Activated T-helper 17 cell treated with anti-CD3 and anti-CD28 coated beads, Interleukin-2, amount 50 U/mL, for 72 hours (primary cell): ENCODE results near the gene NEBL. TPM values are rescaled to one million over a fixed set of nuclear protein-coding genes. Genes with fewer than 3 reads are reported as not detected.

ENCODE experiments used
- ATAC-seq: fragments of 150-1000 bp; cut with Tn5 transposase; replicated peaks from 2 replicates; pipeline ENCODE4 v1.10.0; 2021; ENCODE audit warnings: mild to moderate bottlenecking, moderate library complexity
- H3K27ac Mint-ChIP-seq: one replicate; pipeline ENCODE4 v1.8.0; 2022; ENCODE audit warnings: mixed read lengths
- H3K27me3 Mint-ChIP-seq: one replicate; pipeline ENCODE4 v1.8.0; 2022; ENCODE audit warnings: mixed read lengths
- H3K36me3 Mint-ChIP-seq: one replicate; pipeline ENCODE4 v1.8.0; 2022; ENCODE audit warnings: low read depth, mild to moderate bottlenecking, mixed read lengths
- H3K4me1 Mint-ChIP-seq: one replicate; pipeline ENCODE4 v1.8.0; 2022; ENCODE audit warnings: mixed read lengths
- H3K4me3 Mint-ChIP-seq: one replicate; pipeline ENCODE4 v1.8.0; 2022; ENCODE audit warnings: mild to moderate bottlenecking, mixed read lengths
- H3K9me3 Mint-ChIP-seq: one replicate; pipeline ENCODE4 v1.8.0; 2022; ENCODE audit warnings: mixed read lengths
- total RNA-seq, 2 donors: library from RNA; stranded (reverse); gene quantifications; one replicate each; pipeline ENCODE4 v1.2.3, GENCODE V29; 2022

Gene NEBL
- total RNA-seq, 2 donors from 2014 or later, result not detected

DNA sequence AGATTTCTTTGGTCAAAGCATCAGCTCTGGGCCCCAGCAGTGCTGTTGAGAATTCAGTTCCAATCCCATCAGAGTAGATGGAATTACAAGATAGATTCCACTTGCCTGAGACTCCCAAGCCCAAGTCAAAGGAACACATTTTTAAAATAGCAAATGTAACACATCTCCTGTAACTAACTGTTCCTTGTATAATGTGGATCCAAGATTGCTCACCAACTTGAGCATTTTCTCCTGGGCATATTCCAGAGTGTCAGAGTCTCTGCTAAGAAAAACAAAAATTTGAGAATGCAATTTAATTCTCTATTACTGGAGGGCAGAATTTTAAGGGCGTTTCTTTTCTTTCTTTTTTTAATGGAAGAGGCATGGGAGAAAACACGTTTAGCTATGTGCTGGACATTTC, 136.7 kb downstream of the NEBL start:
- H3K9me3 Mint-ChIP-seq, result peaks cover 18% of the 10 kb centered on the region
- no peak for ATAC-seq

DNA sequence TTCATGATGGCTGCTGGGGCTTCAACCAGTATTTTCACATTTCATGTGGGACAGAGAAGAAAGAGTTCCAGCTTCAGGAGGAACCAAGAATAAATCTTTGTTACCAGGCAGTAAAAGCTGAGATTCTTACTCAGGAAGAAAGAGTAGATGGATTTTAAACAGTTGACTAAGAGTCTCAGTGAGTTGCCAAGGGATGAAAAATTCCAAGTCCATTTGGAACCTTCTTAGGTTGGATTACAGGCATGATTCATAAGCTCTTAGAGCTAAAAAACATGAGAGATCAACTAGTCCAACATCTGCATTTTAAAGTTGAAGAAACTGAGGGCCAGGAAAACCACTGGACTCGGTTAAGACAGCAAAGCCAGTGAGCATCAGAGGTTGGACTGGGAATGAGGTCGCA, 148.6 kb downstream of the NEBL start:
- Mint-ChIP-seq H3K27me3 (no peaks in the 10 kb centered on the region), H3K9me3 (peaks cover 16% of the 10 kb centered on the region), H3K36me3 (no peaks in the 10 kb centered on the region), H3K4me3 (no peak overlapping the region), H3K27ac (no peak overlapping the region), H3K4me1 (no peaks in the 10 kb centered on the region)
- no peak for ATAC-seq

More for the DNA sequence above, 136.7 kb downstream of the NEBL start:
- Mint-ChIP-seq H3K27ac (no peak overlapping the region), H3K4me1 (no peaks in the 10 kb centered on the region), H3K36me3 (no peaks in the 10 kb centered on the region), H3K4me3 (no peak overlapping the region), H3K27me3 (no peaks in the 10 kb centered on the region)

- Mint-ChIP-seq H3K27me3 (no peaks in the 10 kb centered on the region), H3K36me3 (no peaks in the 10 kb centered on the region), H3K27ac (no peak overlapping the region), H3K4me3 (no peak overlapping the region), H3K9me3 (peaks cover 16% of the 10 kb centered on the region), H3K4me1 (no peaks in the 10 kb centered on the region)
- ATAC-seq, result no peak
Measured at GRCh38 chr10:20747782-20748181, 149.3 kb downstream of the NEBL start.

DNA sequence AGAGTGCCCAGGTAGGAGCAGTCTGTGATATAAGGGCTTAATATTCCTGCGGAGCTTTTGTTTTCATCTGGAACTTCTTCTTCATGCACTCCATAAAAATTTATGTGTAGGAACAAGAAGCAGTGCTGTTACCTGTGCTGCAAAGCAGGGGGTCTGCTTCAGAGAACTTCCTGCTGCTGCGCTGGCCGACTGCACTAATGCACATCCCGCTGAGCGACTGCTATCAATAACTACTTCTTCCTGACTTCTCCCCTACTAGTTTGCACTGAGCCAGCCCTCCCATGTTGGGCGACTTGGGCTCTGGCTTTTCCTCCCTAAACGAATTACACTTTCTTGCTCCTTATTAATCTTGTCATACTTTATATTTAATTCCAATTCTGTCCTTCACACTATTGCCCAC, 150.3 kb downstream of the NEBL start:
- peaks cover 17% of the 10 kb centered on the region for H3K9me3 Mint-ChIP-seq
- H3K4me1 Mint-ChIP-seq, result no peaks in the 10 kb centered on the region
- no peaks in the 10 kb centered on the region for H3K27me3 Mint-ChIP-seq
- H3K36me3 Mint-ChIP-seq, result no peaks in the 10 kb centered on the region
- no peak overlapping the region for H3K4me3 Mint-ChIP-seq
- no peak overlapping the region for H3K27ac Mint-ChIP-seq
- no peak for ATAC-seq

- H3K9me3 Mint-ChIP-seq, result peaks cover 21% of the 10 kb centered on the region
- ATAC-seq, result no peak
- no peaks in the 10 kb centered on the region for H3K36me3 Mint-ChIP-seq
- no peak overlapping the region for H3K4me3 Mint-ChIP-seq
- no peak overlapping the region for H3K27ac Mint-ChIP-seq
- H3K27me3 Mint-ChIP-seq, result no peaks in the 10 kb centered on the region
- no peaks in the 10 kb centered on the region for H3K4me1 Mint-ChIP-seq
Measured at GRCh38 chr10:20745556-20746375, 151.3 kb downstream of the NEBL start.

- Mint-ChIP-seq H3K27ac (no peak overlapping the region), H3K36me3 (no peaks in the 10 kb centered on the region), H3K27me3 (no peaks in the 10 kb centered on the region), H3K4me1 (no peaks in the 10 kb centered on the region), H3K9me3 (peaks cover 15% of the 10 kb centered on the region), H3K4me3 (no peak overlapping the region)
- ATAC-seq, result no peak
Measured at GRCh38 chr10:20744821-20745220, 152.3 kb downstream of the NEBL start.

- no peak overlapping the region for H3K4me3 Mint-ChIP-seq
- no peaks in the 10 kb centered on the region for H3K27me3 Mint-ChIP-seq
- ATAC-seq, result no peak
- H3K36me3 Mint-ChIP-seq, result no peaks in the 10 kb centered on the region
- no peak overlapping the region for H3K27ac Mint-ChIP-seq
- H3K9me3 Mint-ChIP-seq, result peaks cover 18% of the 10 kb centered on the region
- H3K4me1 Mint-ChIP-seq, result no peaks in the 10 kb centered on the region
Measured at GRCh38 chr10:20743942-20744341, 153.2 kb downstream of the NEBL start.

- ATAC-seq, result no peak
- H3K27me3 Mint-ChIP-seq, result no peaks in the 10 kb centered on the region
- no peak overlapping the region for H3K4me3 Mint-ChIP-seq
- no peak overlapping the region for H3K27ac Mint-ChIP-seq
- peaks cover 14% of the 10 kb centered on the region for H3K9me3 Mint-ChIP-seq
- no peaks in the 10 kb centered on the region for H3K4me1 Mint-ChIP-seq
- H3K36me3 Mint-ChIP-seq, result no peaks in the 10 kb centered on the region
Measured at GRCh38 chr10:20742737-20743541, 154.2 kb downstream of the NEBL start.

DNA sequence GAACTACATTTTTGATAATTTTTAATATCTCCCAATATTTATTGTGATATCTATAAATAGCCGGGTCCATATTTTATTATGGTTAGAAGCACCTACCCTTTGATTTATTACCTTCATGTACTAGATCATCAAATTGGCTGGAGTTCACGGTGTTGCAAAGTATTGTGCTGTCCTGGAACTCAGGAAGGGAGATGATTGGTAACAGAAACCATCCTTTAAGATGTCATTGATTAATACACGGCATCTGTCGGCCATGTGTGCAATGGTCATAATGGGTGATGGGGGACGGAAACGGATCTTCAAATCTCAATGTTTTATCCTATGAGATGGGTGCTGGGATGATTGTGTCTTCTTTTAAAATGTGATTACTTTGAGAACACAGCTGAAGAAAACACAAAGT, 157.0 kb downstream of the NEBL start:
- H3K4me3 Mint-ChIP-seq, result no peak overlapping the region
- no peak for ATAC-seq
- peaks cover 15% of the 10 kb centered on the region for H3K9me3 Mint-ChIP-seq
- H3K27me3 Mint-ChIP-seq, result no peaks in the 10 kb centered on the region
- no peaks in the 10 kb centered on the region for H3K4me1 Mint-ChIP-seq
- no peak overlapping the region for H3K27ac Mint-ChIP-seq
- no peaks in the 10 kb centered on the region for H3K36me3 Mint-ChIP-seq

- no peaks in the 10 kb centered on the region for H3K36me3 Mint-ChIP-seq
- no peak for ATAC-seq
- H3K4me3 Mint-ChIP-seq, result no peak overlapping the region
- H3K9me3 Mint-ChIP-seq, result peaks cover 15% of the 10 kb centered on the region
- H3K27ac Mint-ChIP-seq, result no peak overlapping the region
- H3K4me1 Mint-ChIP-seq, result no peaks in the 10 kb centered on the region
- H3K27me3 Mint-ChIP-seq, result no peaks in the 10 kb centered on the region
Measured at GRCh38 chr10:20737107-20737506, 160.0 kb downstream of the NEBL start.
